Common myeloid progenitor, CD34-positive (primary cell): Measurements from ENCODE around the gene DAPK2.
"Not testable (repeated sequence)": the region's sequence is repeated elsewhere in the genome, so short reads cannot be mapped to it uniquely, and the experiment has no call there.

ENCODE experiments used
- CTCF ChIA-PET: fragments of 350-600 bp; sonication (Branson Sonifier 250); formaldehyde crosslinking; loops from one replicate; lab custom pipeline; 2021; ENCODE audit warnings: antibody characterized with exemption; lab: Charles Lee
- POLR2A ChIA-PET: fragments of 350-600 bp; sonication (Branson Sonifier 250); formaldehyde crosslinking; loops from one replicate; lab custom pipeline; 2021; ENCODE audit warnings: antibody characterized with exemption; lab: Charles Lee
- DNase-seq, 3 donors: peaks; one replicate each; pipeline versions ENCODE4 v3.0.0 to v3.0.0-alpha.2; 2013
- H3K27ac ChIP-seq, 2 experiments: 1 replicate in 1 of 2; 2 replicates in 1 of 2; pipeline ENCODE4 v1.7.0; 2013; ENCODE audit warnings: inconsistent platforms in 2 of 2, low read length in 2 of 2, mild to moderate bottlenecking in 2 of 2, low read depth in 1 of 2, moderate library complexity in 1 of 2; ENCODE audit not compliant: severe bottlenecking in 2 of 2, insufficient read depth in 1 of 2, poor library complexity in 1 of 2
- H3K27me3 ChIP-seq, 5 experiments: replicated peaks in 2 of 5; 1 replicate in 3 of 5; 2 replicates in 2 of 5; pipeline versions ENCODE4 v1.6.1 to v1.7.0; 2013; ENCODE audit warnings: low read length in 4 of 5, mild to moderate bottlenecking in 2 of 5, moderate library complexity in 2 of 5, inconsistent platforms in 1 of 5; ENCODE audit not compliant: insufficient read depth in 5 of 5, control insufficient read depth in 4 of 5
- H3K36me3 ChIP-seq, 4 experiments: 1 replicate in 2 of 4; 2 replicates in 2 of 4; pipeline versions ENCODE4 v1.6.1 to v1.7.0; 2013; ENCODE audit warnings: low read length in 3 of 4, control low read depth in 1 of 4, mild to moderate bottlenecking in 1 of 4; ENCODE audit not compliant: control insufficient read depth in 4 of 4, insufficient read depth in 4 of 4
- H3K4me1 ChIP-seq, 4 experiments: 1 replicate in 3 of 4; 2 replicates in 1 of 4; pipeline versions ENCODE4 v1.6.1 to v1.7.1; 2013; ENCODE audit warnings: low read length in 3 of 4, mild to moderate bottlenecking in 3 of 4, control low read depth in 1 of 4, inconsistent platforms in 1 of 4, moderate library complexity in 1 of 4; ENCODE audit not compliant: control insufficient read depth in 4 of 4, insufficient read depth in 4 of 4; ENCODE audit errors: control extremely low read depth in 1 of 4
- H3K4me3 ChIP-seq, 7 experiments: 1 replicate in 4 of 7; 2 replicates in 3 of 7; pipeline versions ENCODE4 v1.5.1 to v1.7.0; 2013; ENCODE audit warnings: mild to moderate bottlenecking in 7 of 7, low read length in 6 of 7, moderate library complexity in 6 of 7, inconsistent platforms in 2 of 7, low read depth in 2 of 7, control low read depth in 1 of 7; ENCODE audit not compliant: insufficient read depth in 4 of 7, control insufficient read depth in 1 of 7; ENCODE audit errors: extremely low read depth in 1 of 7
- H3K9me3 ChIP-seq, 5 experiments: 1 replicate in 4 of 5; 2 replicates in 1 of 5; pipeline versions ENCODE4 v1.6.1 to v1.7.1; 2013; ENCODE audit warnings: low read length in 4 of 5, mild to moderate bottlenecking in 2 of 5, inconsistent platforms in 1 of 5, low read depth in 1 of 5, moderate library complexity in 1 of 5; ENCODE audit not compliant: control insufficient read depth in 4 of 5, insufficient read depth in 2 of 5; ENCODE audit errors: control extremely low read depth in 1 of 5
- WGBS: methylation state at CpG from one replicate; pipeline ENCODE4 v1.1.5; 2013; ENCODE audit not compliant: insufficient coverage; 5-methylcytosine and 5-hydroxymethylcytosine counted together

The DAPK2 gene

DNA sequence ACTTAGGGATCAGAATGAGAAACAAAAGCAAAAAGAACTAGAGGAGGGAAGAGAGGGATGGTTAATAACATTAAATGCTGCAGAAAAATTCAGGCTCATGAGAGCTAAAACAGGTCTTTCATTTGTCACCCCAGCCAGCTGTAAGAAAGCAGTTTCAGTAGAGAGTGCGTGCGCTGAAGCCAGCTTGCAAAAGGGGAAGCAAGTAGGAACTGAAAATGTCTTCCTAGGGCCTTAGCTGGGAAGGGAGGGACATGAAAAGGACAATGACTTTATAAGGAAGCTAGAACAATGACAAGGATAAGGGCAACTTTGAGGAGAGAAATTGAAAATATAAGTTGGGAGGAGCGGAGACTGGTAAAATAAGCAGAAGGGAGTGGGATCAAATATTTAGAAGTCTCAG is 44.2 kb upstream of the DAPK2 start:
- DNase-seq: peak; percentile 28 to 72 (median 71)
- Histone ChIP-seq H3K4me1 (peaks cover 15 to 58% (median 35%) of the 10 kb centered on the region in 4 experiments), H3K4me3 (peak overlapping the region in 1 of 7 experiments; percentile 35), H3K9me3 (no peaks in the 10 kb centered on the region), H3K27me3 (no peaks in the 10 kb centered on the region), H3K36me3 (peaks cover 0 to 24% (median 11%) of the 10 kb centered on the region in 4 experiments), H3K27ac (peak overlapping the region in 1 of 2 experiments; percentile 25)
- POLR2A ChIA-PET: no interaction called here
- CTCF ChIA-PET: interaction anchor here (0.7 to 0.9 kb wide), 2 partner anchors 12 to 17 kb away, joined by 3 read pairs; no protein-coding TSS in a partner anchor
- WGBS: 54% methylated on average over 3 of the region's 3 CpGs

DNA sequence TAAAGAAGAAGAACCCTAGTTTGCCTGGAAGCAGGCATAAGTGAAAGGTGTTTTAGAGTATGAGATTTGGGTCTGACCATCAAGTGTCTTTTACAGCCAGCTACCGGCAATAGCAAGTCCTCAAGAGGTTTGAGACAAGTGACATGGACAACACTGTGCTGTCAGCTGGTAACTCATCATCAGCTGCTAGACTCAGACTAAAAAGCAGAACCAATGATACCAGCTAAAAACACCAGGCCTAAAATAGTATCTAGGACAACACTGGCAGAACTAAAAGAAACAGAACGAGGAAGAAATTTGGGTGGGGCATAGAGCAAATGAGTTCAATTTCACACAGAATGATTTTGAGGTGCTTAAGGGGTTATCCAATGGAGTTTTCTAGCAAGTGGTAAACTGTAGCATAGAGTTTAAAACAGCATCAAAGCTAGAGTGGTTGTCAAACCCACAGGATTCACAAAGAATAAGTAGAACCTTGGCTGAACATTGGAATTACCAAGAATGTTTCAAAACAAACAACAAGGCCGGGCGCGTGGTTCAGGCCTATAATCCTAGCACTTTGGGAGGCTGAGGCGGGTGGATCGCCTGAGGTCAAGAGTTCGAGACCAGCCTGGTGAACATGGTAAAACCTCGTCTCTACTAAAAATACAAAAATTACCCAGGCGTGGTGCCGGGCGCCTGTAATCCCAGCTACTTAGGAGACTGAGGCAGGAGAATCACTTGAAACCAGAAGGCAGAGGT is 43.4 kb upstream of the DAPK2 start:
- ChIA-PET POLR2A (interaction anchor here (0.6 kb wide), 1 partner anchor 317 kb away, joined by 3 read pairs; no protein-coding TSS in a partner anchor), CTCF (interaction anchor here (0.7 to 1.4 kb wide), 4 partner anchors 16 to 588 kb away, joined by 3 to 4 read pairs (median 3); no protein-coding TSS in a partner anchor)
- Histone ChIP-seq H3K27ac (peak overlapping the region in 1 of 2 experiments; percentile 12), H3K36me3 (peaks cover 0 to 26% (median 15%) of the 10 kb centered on the region in 4 experiments), H3K4me1 (peaks cover 9 to 50% (median 26%) of the 10 kb centered on the region in 4 experiments), H3K27me3 (no peaks in the 10 kb centered on the region), H3K4me3 (no peak overlapping the region), H3K9me3 (no peaks in the 10 kb centered on the region)
- 93% methylated on average over 11 of the region's 12 CpGs for WGBS
- DNase-seq: peak in 2 of 3 donors; percentile 38 to 61

DNA sequence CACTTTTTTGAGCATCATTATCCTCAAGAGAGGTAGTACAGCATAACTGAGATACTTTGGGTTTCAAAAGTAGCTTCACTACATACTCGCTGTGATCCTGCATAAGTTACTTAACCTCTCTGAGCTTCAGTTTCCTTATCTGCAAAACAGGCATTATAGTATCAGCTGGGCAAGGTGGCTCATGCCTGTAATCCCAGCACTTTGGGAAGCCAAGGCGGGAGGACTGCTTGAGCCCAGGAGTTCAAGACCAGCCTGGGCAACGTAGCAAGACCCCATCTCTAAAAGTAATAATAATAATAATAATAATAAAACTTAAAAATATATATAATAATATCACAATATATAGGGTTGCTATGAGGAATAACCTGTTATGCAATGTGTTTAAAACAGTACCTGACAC is 36.5 kb upstream of the DAPK2 start:
- H3K36me3 ChIP-seq: peaks cover 6 to 47% (median 22%) of the 10 kb centered on the region in 4 experiments
- no peak overlapping the region for H3K27ac ChIP-seq
- no peaks in the 10 kb centered on the region for H3K27me3 ChIP-seq
- ChIA-PET POLR2A (no interaction called here), CTCF (interaction anchor here (2.1 to 2.2 kb wide), 2 partner anchors 11 to 14 kb away, joined by 6 to 8 read pairs; partner anchors contain the start of gene CIAO2A)
- no CpG with 5 or more reads among the region's 3 CpGs for WGBS
- H3K9me3 ChIP-seq: no peaks in the 10 kb centered on the region
- H3K4me1 ChIP-seq: no peaks in the 10 kb centered on the region
- no peak for DNase-seq
- no peak overlapping the region for H3K4me3 ChIP-seq

DNA sequence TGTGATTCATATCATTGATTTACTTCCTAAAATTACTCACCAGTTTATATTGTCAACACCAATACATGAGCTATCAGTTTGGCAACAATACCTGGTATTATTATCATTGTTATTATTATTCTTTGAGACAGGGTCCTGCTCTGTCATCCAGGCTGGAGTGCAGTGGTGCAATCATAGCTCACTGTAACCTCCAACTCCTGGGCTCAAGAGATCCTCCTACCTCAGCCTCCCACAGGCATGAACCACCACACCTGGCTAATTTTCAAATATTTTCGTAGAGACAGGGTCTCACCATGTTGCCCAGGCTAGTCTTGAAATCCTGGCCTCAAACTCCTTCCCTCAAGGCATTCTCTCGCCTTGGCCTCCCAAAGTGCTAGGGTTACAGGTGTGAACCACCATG is 27.2 kb upstream of the DAPK2 start:
- WGBS: 100% methylated on average over 1 of the region's 2 CpGs
- POLR2A ChIA-PET, H3K4me3 ChIP-seq, H3K27me3 ChIP-seq, H3K27ac ChIP-seq, H3K9me3 ChIP-seq, DNase-seq: not testable (repeated sequence)
- Histone ChIP-seq H3K36me3 (peaks cover 9 to 36% (median 25%) of the 10 kb centered on the region in 4 experiments), H3K4me1 (peaks cover 0 to 11% (median 6%) of the 10 kb centered on the region in 4 experiments)
- CTCF ChIA-PET: interaction anchor here (1.0 to 2.3 kb wide), 5 partner anchors 11 to 321 kb away, joined by 3 to 5 read pairs (median 3); no protein-coding TSS in a partner anchor

DNA sequence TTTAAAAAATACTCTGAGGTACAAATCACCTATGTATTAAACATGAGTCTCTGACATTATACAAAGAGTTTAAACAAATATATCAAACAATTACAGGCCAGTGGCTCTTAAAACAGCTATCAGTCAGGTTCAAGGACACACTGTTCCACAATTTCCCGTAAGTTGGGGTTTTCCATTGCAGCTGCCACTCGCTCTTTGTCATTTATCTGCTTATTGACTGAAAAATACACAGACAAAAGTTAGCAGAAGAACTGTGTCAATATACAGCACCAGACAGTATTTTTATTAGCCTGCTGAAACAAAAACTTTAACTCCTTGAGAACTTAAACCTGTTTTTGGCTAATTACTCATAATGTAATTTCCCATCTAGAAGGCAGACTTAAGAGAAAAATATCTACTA is 26.5 kb upstream of the DAPK2 start:
- peaks cover 0 to 15% (median 7%) of the 10 kb centered on the region in 4 experiments for H3K4me1 ChIP-seq
- H3K4me3 ChIP-seq: no peak overlapping the region
- DNase-seq: no peak
- no peaks in the 10 kb centered on the region for H3K9me3 ChIP-seq
- 100% methylated on average over 2 of the region's 2 CpGs for WGBS
- CTCF ChIA-PET: interaction anchor here (1.3 kb wide), 1 partner anchor 321 kb away, joined by 3 read pairs; no protein-coding TSS in a partner anchor
- no peak overlapping the region for H3K27ac ChIP-seq
- no peaks in the 10 kb centered on the region for H3K27me3 ChIP-seq
- H3K36me3 ChIP-seq: peaks cover 9 to 36% (median 25%) of the 10 kb centered on the region in 4 experiments
- POLR2A ChIA-PET: no interaction called here

DNA sequence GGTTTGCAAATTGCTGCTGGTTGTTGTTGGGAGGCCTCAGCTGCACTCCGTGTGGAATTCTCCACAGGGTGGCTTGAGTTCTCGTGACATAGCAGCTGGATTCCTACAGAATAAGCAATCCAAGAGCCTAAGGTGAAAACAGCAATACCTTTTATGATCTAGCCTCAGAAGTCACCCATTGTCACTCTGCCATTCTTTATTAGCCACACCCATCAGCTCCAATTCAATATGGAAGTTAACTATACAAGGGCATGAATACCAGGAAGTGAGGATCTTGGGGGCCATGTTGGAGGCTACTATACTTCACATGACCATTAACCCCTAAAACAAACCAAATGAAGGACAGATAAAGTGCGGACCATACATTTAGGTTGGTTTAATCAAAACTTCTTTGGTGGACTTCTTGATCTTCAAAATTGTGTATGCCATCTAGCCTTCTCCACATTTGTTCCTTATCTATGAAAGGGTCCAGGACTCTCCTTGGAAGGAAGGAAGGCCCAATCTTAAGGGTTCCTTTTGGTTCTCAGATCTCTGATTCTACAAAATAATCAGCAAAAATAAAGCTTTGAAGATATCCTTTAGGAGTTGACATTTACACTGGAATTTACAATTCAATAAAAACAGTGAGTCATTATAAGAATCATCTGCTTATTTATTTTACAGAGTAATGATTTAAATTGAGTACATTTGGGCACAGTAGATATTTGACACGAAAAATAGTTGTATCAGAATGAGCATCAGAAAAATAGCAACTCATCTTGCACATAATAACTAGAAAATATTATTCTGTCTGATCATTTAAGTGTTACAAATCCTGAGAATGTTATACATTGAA is 25.9 kb upstream of the DAPK2 start:
- CTCF ChIA-PET: interaction anchor here (0.9 to 1.4 kb wide), 5 partner anchors 9 to 320 kb away, joined by 3 to 10 read pairs (median 3); no protein-coding TSS in a partner anchor
- Histone ChIP-seq H3K27ac (no peak overlapping the region), H3K27me3 (no peaks in the 10 kb centered on the region), H3K4me1 (peaks cover 0 to 19% (median 9%) of the 10 kb centered on the region in 4 experiments), H3K4me3 (no peak overlapping the region), H3K9me3 (no peaks in the 10 kb centered on the region), H3K36me3 (peaks cover 9 to 36% (median 25%) of the 10 kb centered on the region in 4 experiments)
- WGBS: 100% methylated on average over 3 of the region's 4 CpGs
- POLR2A ChIA-PET: no interaction called here
- DNase-seq: no peak
